Osteocyte (in vitro differentiated cells): ENCODE data around the gene PITPNM1. TPM values are rescaled to one million over a fixed set of nuclear protein-coding genes. Genes with fewer than 3 reads are reported as not detected.

Experiments used
- DNase-seq: peaks from one replicate; pipeline ENCODE4 v3.0.0; 2021; ENCODE audit warnings: mixed read lengths; ENCODE audit not compliant: unreplicated experiment; ENCODE audit errors: extremely low spot score
- H3K27ac Mint-ChIP-seq: one replicate; pipeline ENCODE4 v1.8.0; 2021; ENCODE audit warnings: mild to moderate bottlenecking, mixed read lengths; ENCODE audit not compliant: unreplicated experiment
- H3K27me3 Mint-ChIP-seq: one replicate; pipeline ENCODE4 v1.8.0; 2021; ENCODE audit warnings: mixed read lengths; ENCODE audit not compliant: unreplicated experiment
- H3K36me3 Mint-ChIP-seq: one replicate; pipeline ENCODE4 v1.8.0; 2021; ENCODE audit warnings: mixed read lengths; ENCODE audit not compliant: unreplicated experiment
- H3K4me1 Mint-ChIP-seq: one replicate; pipeline ENCODE4 v1.8.0; 2021; ENCODE audit warnings: mixed read lengths; ENCODE audit not compliant: unreplicated experiment
- H3K4me3 Mint-ChIP-seq: one replicate; pipeline ENCODE4 v1.8.0; 2021; ENCODE audit warnings: mild to moderate bottlenecking, moderate library complexity, mixed read lengths; ENCODE audit not compliant: unreplicated experiment
- H3K9me3 Mint-ChIP-seq: one replicate; pipeline ENCODE4 v1.8.0; 2021; ENCODE audit warnings: mixed read lengths; ENCODE audit not compliant: unreplicated experiment
- CTCF ChIP-seq: fragments of 200-600 bp; sonication (generic); IDR thresholded peaks from 2 replicates; pipeline ENCODE4 v1.5.0; 2021; ENCODE audit warnings: antibody characterized with exemption, mild to moderate bottlenecking, moderate library complexity
- total RNA-seq: library from RNA; stranded (reverse); gene quantifications from 2 replicates; pipeline ENCODE4 v1.2.1, GENCODE V29; 2021

PITPNM1 gene
- total RNA-seq, 1 donor from 2014 or later, result 46.9 TPM

GRCh38 chr11:67523556-67524479 lies 18.7 kb upstream of the PITPNM1 start:
- no peak for DNase-seq
- Mint-ChIP-seq H3K27me3 (peaks cover 11% of the 10 kb centered on the region), H3K9me3 (no peaks in the 10 kb centered on the region), H3K4me1 (no peaks in the 10 kb centered on the region), H3K27ac (no peak overlapping the region), H3K36me3 (no peaks in the 10 kb centered on the region), H3K4me3 (no peak overlapping the region)
- TF ChIP-seq CTCF, result no peak

GRCh38 chr11:67522844-67523555 lies 17.8 kb upstream of the PITPNM1 start, which contains the start of gene CABP2:
Gene CABP2, minus strand, starts transcription at chr11:67523446. Its CDS starts 120 bp downstream, at chr11:67523326.
- Mint-ChIP-seq H3K4me1 (no peaks in the 10 kb centered on the region), H3K4me3 (no peak within 1 kb of the TSS), H3K9me3 (no peaks in the 10 kb centered on the region), H3K27me3 (peaks cover 16% of the 10 kb centered on the region), H3K36me3 (no peaks in the 10 kb centered on the region), H3K27ac (no peak within 1 kb of the TSS)
- DNase-seq, result no peak
- TF ChIP-seq CTCF, result no peak

GRCh38 chr11:67522338-67522737 lies 17.2 kb upstream of the PITPNM1 start:
- Mint-ChIP-seq H3K36me3 (no peaks in the 10 kb centered on the region), H3K27ac (no peak overlapping the region), H3K27me3 (peaks cover 13% of the 10 kb centered on the region), H3K4me3 (no peak overlapping the region), H3K9me3 (no peaks in the 10 kb centered on the region), H3K4me1 (no peaks in the 10 kb centered on the region)
- DNase-seq, result no peak
- no peak for TF ChIP-seq CTCF

GRCh38 chr11:67521924-67522323 lies 16.8 kb upstream of the PITPNM1 start:
- H3K4me1 Mint-ChIP-seq, result no peaks in the 10 kb centered on the region

More at GRCh38 chr11:67521924-67522323, 16.8 kb upstream of the PITPNM1 start:
- Mint-ChIP-seq H3K27me3 (peaks cover 11% of the 10 kb centered on the region), H3K27ac (no peak overlapping the region), H3K9me3 (no peaks in the 10 kb centered on the region), H3K4me3 (no peak overlapping the region), H3K36me3 (no peaks in the 10 kb centered on the region)
- no peak for DNase-seq
- TF ChIP-seq CTCF, result no peak
